ENCODE data around the gene STK38L.

The STK38L gene

DNA sequence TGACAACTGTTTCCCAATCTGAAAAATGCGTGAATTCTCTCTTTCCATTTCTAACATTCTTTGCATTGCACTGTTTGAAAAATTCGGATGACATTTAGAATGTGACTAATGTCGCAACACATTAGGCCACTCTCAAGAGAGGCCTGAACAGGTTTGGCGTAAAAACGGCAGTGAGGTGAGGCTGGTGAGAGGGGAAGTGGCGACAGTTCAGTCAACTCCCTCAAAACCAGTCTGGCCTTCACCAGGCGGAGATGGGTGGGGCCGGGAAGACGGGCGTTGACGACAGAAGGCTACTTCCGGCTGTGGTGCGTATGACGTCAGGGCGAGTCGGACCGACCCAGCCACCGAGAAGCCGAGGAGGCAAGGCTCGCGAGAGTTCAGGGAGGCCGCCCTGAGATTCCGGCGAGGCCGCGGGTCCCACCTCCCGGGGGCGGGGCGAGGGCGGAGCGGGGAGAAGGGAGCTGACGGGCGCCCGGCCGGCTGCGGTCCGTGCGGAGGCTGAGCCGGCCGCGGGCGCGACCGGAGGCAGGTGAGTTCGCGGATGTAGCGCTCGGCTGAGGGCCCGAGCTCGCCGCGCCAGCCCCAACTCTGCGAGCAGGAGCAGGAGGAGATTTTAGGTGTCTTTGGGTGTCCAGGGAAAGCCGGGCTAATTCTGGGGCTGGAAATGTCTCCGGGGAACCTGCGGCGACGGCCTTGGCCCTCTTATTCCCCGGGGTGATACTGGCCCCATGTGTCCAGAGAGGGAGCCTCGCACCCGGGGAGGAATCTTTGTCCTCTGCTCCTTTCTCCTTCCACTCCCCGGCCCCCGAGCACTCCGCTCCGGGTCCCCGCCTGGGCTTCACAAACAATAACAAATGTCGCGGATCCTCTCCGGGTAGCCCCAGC is at the start of gene STK38L:
Gene STK38L (plus strand): TSS at position 483 of the 885 bp plus-strand sequence. CDS start 53,435 bp downstream, outside the sequence.
- TF ChIP-seq, protein P1, sequence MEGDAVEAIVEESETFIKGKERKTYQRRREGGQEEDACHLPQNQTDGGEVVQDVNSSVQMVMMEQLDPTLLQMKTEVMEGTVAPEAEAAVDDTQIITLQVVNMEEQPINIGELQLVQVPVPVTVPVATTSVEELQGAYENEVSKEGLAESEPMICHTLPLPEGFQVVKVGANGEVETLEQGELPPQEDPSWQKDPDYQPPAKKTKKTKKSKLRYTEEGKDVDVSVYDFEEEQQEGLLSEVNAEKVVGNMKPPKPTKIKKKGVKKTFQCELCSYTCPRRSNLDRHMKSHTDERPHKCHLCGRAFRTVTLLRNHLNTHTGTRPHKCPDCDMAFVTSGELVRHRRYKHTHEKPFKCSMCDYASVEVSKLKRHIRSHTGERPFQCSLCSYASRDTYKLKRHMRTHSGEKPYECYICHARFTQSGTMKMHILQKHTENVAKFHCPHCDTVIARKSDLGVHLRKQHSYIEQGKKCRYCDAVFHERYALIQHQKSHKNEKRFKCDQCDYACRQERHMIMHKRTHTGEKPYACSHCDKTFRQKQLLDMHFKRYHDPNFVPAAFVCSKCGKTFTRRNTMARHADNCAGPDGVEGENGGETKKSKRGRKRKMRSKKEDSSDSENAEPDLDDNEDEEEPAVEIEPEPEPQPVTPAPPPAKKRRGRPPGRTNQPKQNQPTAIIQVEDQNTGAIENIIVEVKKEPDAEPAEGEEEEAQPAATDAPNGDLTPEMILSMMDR (IDR thresholded peaks at IDR 0.05; ENCODE audit: borderline replicate concordance, control extremely low read depth, extremely low read depth, insufficient read depth, missing control alignments), result no peak
- in situ Hi-C loops (cut with MboI; ENCODE audit: low sequenced_read_pairs, unreplicated experiment), result no loop called here
- peak; percentile 94 for DNase-seq (ENCODE audit: low spot score)

DNA sequence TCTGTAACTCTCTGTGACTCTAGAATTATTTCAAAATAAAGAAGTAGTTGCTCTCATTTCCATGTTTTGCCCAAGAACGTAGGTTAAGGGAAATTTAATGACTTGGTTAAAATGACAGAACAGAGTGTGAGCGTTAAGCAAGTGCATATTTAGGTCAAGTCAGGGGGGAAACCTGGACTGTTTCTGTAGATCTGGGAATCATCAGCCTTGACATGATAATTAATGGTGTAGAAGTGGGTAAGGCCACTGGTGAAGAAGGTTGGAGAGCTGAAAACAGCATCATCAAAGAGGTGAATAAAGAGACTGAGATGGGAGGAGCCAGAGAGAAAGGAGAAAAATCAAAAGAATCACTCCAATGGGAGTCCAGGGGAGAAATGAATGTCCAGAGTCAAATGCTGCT is 49.4 kb upstream of the STK38L start:
- TF ChIP-seq, protein P1 (IDR thresholded peaks at IDR 0.05; ENCODE audit: borderline replicate concordance, control extremely low read depth, extremely low read depth, insufficient read depth, missing control alignments), result no peak
- in situ Hi-C loops (cut with MboI; ENCODE audit: low sequenced_read_pairs, unreplicated experiment), result no loop called here
- DNase-seq (ENCODE audit: low spot score), result no peak

DNA sequence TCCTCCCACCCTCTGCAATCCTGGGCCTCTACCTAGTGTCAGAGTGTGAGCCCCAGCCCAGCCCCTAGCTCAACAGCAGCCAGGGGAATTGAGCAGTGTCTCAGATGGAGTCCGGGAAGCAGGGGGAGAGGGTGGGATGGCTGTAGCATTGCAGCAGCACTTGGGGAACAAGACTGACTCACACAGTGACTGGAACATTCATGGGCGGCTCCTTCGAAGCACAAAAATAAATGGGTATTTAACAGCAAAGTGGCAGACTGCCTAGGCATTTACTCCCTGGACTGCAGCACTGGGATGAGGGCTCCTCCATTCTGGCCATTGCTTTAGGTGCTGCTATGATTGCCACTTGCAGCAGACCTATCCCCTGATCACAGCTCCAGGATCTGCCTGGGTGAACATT is 46.0 kb upstream of the STK38L start:
- in situ Hi-C loops (cut with MboI; ENCODE audit: low sequenced_read_pairs, unreplicated experiment), result no loop called here
- DNase-seq (ENCODE audit: low spot score), result no peak
- TF ChIP-seq, protein P1 (IDR thresholded peaks at IDR 0.05; ENCODE audit: borderline replicate concordance, control extremely low read depth, extremely low read depth, insufficient read depth, missing control alignments), result no peak

DNA sequence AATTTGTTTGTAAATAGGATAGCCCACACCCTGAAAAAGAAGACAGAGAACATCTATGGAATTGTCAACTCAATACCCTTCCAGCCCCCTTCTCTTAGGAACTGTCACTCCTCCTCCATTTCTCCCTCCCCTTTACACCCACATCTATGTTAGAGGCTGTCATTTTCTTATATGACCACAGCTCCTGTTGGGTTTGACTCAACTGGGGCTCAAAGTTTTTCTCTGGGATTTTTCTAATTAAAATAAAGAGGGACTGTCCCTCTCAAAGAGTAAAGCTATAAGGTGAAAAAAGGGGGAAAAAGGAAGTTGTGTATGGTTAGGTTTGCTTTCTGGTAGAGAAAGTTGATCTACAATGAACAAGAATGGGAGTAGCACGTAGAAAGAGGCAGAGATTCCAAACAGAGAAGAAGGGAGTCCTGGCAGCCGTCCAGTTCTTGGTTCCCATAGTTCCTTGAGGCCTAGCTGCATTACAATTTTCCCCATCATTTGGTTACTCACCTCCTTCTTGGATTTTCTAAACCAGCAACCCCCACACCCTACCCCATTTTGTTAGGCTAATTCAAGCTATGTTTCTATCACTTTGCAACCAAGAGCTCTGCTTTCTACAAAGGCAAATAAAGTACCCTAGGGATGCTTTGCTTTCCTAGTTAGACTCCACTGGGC is 44.3 kb upstream of the STK38L start:
- in situ Hi-C loops (cut with MboI; ENCODE audit: low sequenced_read_pairs, unreplicated experiment), result no loop called here
- TF ChIP-seq, protein P1 (IDR thresholded peaks at IDR 0.05; ENCODE audit: borderline replicate concordance, control extremely low read depth, extremely low read depth, insufficient read depth, missing control alignments), result no peak
- DNase-seq (ENCODE audit: low spot score), result no peak

DNA sequence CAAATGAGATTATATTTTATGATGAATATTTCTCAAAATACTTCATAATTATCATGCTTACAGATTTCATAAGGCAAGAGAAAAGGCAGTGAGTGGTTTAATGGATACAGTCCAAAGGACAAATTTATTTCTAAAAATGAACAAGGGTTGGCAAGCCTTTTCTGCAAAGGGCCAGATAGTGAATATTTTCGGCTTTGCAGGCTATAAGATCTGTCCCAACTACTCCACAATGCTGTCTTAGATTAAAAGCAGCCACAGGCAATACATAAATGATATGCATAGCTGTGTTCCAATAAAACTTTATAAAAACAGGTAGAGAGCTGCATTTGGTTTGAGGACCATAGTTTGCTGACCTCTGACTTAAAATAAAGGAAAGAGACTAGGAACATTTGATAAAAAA is 42.9 kb upstream of the STK38L start:
- TF ChIP-seq, protein P1 (IDR thresholded peaks at IDR 0.05; ENCODE audit: borderline replicate concordance, control extremely low read depth, extremely low read depth, insufficient read depth, missing control alignments), result no peak
- no peak for DNase-seq (ENCODE audit: low spot score)
- in situ Hi-C loops (cut with MboI; ENCODE audit: low sequenced_read_pairs, unreplicated experiment), result no loop called here

DNA sequence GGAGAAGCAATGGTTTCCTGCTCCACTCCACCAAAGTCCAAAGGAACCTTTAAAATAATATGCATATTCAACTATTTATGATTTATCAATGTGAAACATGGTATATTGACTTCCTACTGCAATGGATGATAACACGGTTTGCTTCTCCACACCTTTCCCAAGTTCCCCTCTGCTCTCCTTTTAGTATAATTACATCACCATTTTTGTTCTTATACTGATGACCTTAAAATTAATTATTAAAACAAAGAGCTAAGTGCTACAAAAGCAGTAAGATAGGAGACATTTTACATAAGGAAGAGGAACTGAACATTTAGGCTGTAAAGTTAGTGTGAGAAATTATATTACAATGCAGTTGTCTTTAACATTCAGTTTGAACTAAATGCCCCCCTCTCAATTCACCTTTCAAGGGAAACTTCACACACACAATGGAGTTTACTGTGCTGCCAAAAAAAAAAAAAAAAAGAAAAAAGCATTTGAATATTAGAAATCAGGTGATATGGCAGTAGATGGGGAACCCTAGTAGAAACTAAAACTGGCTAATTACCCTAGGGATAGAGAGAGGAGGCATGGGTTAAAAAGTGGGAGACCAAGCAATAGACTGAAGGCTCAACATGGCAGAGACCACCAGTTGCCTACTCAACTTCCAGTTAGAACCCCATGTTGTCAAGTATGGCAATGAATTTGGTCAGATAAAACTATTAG is 37.1 kb upstream of the STK38L start:
- in situ Hi-C loops (cut with MboI; ENCODE audit: low sequenced_read_pairs, unreplicated experiment), result no loop called here
- no peak for DNase-seq (ENCODE audit: low spot score)
- TF ChIP-seq, protein P1 (IDR thresholded peaks at IDR 0.05; ENCODE audit: borderline replicate concordance, control extremely low read depth, extremely low read depth, insufficient read depth, missing control alignments), result no peak
